HEK293 (cell line): ENCODE results near the gene ST7.

Source experiments
- CTCF ChIA-PET: fragments of 350-600 bp; formaldehyde crosslinking; extraction: SDS; loops from one replicate; lab custom pipeline; 2021; ENCODE audit warnings: antibody characterized with exemption; lab: Yijun Ruan, JAX
- POLR2A ChIA-PET: fragments of 300-600 bp; formaldehyde crosslinking; extraction: SDS; loops from one replicate; lab custom pipeline; 2020; ENCODE audit warnings: antibody characterized with exemption, inconsistent platforms; lab: Yijun Ruan, JAX
- H3K27ac ChIP-seq: fragments of 200-500 bp; sonication (Bioruptor generic); 2 replicates; pipeline ENCODE4 v1.5.1; 2014; ENCODE audit warnings: low read depth, low read length, control low read depth, inconsistent platforms; ENCODE audit errors: extremely low read depth
- H3K36me3 ChIP-seq, 2 experiments: fragments of 200-500 bp in 1 of 2; sonication (Bioruptor generic) in 1 of 2; 1 replicate in 1 of 2; 2 replicates in 1 of 2; pipeline ENCODE4 v1.5.1; 2014 to 2017; ENCODE audit warnings: inconsistent platforms in 2 of 2, low read length in 2 of 2; ENCODE audit not compliant: control insufficient read depth in 2 of 2, insufficient read depth in 1 of 2
- H3K4me1 ChIP-seq: fragments of 200-500 bp; sonication (Bioruptor generic); 2 replicates; pipeline ENCODE4 v1.5.1; 2014; ENCODE audit warnings: mild to moderate bottlenecking, low read length, inconsistent platforms; ENCODE audit not compliant: control insufficient read depth, insufficient read depth
- H3K4me3 ChIP-seq: 2 replicates; pipeline ENCODE4 v1.5.1; 2011; ENCODE audit warnings: low read depth, mild to moderate bottlenecking, control low read depth, low read length, moderate library complexity
- H3K9me3 ChIP-seq: fragments of 200-500 bp; sonication (Bioruptor generic); 2 replicates; pipeline ENCODE4 v1.5.1; 2014; ENCODE audit warnings: low read depth, low read length, inconsistent platforms; ENCODE audit not compliant: control insufficient read depth, insufficient read depth
- GLI2 ChIP-seq: fragments of 450-650 bp; formaldehyde crosslinking; IDR thresholded peaks from 2 replicates; pipeline ENCODE4; 2017; ENCODE audit warnings: missing biosample characterization, missing genetic modification characterization, low read depth, borderline replicate concordance
- HIC1 ChIP-seq: fragments of 450-650 bp; formaldehyde crosslinking; IDR thresholded peaks from 2 replicates; pipeline ENCODE4 v1.5.1; 2016; ENCODE audit warnings: missing biosample characterization, missing genetic modification characterization
- HOXA7 ChIP-seq: sonication (generic); formaldehyde crosslinking; IDR thresholded peaks from 2 replicates; pipeline ENCODE4 v1.8.1; 2022; ENCODE audit warnings: missing genetic modification reagents, borderline replicate concordance
- SP7 ChIP-seq: fragments of 450-650 bp; formaldehyde crosslinking; IDR thresholded peaks from 2 replicates; pipeline ENCODE4 v1.5.1; 2016; ENCODE audit warnings: missing biosample characterization, missing genetic modification characterization
- ZBTB17 ChIP-seq: fragments of 450-650 bp; formaldehyde crosslinking; IDR thresholded peaks from 2 replicates; pipeline ENCODE4 v1.5.1; 2016; ENCODE audit warnings: missing biosample characterization, missing genetic modification characterization
- ZBTB21 ChIP-seq: fragments of 450-650 bp; formaldehyde crosslinking; IDR thresholded peaks from 2 replicates; pipeline ENCODE4 v1.5.1; 2017; ENCODE audit warnings: missing biosample characterization, missing genetic modification characterization
- ZBTB48 ChIP-seq: fragments of 450-650 bp; formaldehyde crosslinking; IDR thresholded peaks from 2 replicates; pipeline ENCODE4 v1.5.1; 2016; ENCODE audit warnings: missing biosample characterization, missing genetic modification characterization
- ZNF138 ChIP-seq: fragments of 450-650 bp; formaldehyde crosslinking; IDR thresholded peaks from 2 replicates; pipeline ENCODE4 v1.5.1; 2016; ENCODE audit warnings: missing biosample characterization, missing genetic modification characterization, borderline replicate concordance
- ZNF146 ChIP-seq: fragments of 450-650 bp; formaldehyde crosslinking; IDR thresholded peaks from 2 replicates; pipeline ENCODE4 v1.5.1; 2016; ENCODE audit warnings: missing biosample characterization, missing genetic modification characterization
- ZNF2 ChIP-seq: fragments of 450-650 bp; formaldehyde crosslinking; IDR thresholded peaks from 2 replicates; pipeline ENCODE4 v1.5.1; 2016; ENCODE audit warnings: missing biosample characterization, missing genetic modification characterization
- ZNF23 ChIP-seq: fragments of 450-650 bp; formaldehyde crosslinking; IDR thresholded peaks from 2 replicates; pipeline ENCODE4 v1.5.1; 2016; ENCODE audit warnings: missing biosample characterization, missing genetic modification characterization, borderline replicate concordance
- ZNF292 ChIP-seq: fragments of 450-650 bp; formaldehyde crosslinking; IDR thresholded peaks from 2 replicates; pipeline ENCODE4 v1.5.1; 2016; ENCODE audit warnings: low read depth, missing biosample characterization, missing genetic modification characterization, borderline replicate concordance
- ZNF501 ChIP-seq: fragments of 450-650 bp; formaldehyde crosslinking; IDR thresholded peaks from 2 replicates; pipeline ENCODE4 v1.5.1; 2016; ENCODE audit warnings: missing biosample characterization, missing genetic modification characterization
- ZNF529 ChIP-seq: fragments of 450-650 bp; formaldehyde crosslinking; IDR thresholded peaks from 2 replicates; pipeline ENCODE4 v1.5.1; 2017; ENCODE audit warnings: missing genetic modification characterization, missing biosample characterization; ENCODE audit not compliant: insufficient replicate concordance
- ZNF558 ChIP-seq: fragments of 450-650 bp; formaldehyde crosslinking; IDR thresholded peaks from 2 replicates; pipeline ENCODE4 v1.5.1; 2016; ENCODE audit warnings: missing biosample characterization, missing genetic modification characterization
- ZNF585B ChIP-seq: fragments of 450-650 bp; formaldehyde crosslinking; IDR thresholded peaks from 2 replicates; pipeline ENCODE4 v1.5.1; 2016; ENCODE audit warnings: missing biosample characterization, missing genetic modification characterization
- ZNF707 ChIP-seq: fragments of 450-650 bp; formaldehyde crosslinking; IDR thresholded peaks from 2 replicates; pipeline ENCODE4 v1.5.1; 2016; ENCODE audit warnings: missing biosample characterization, missing genetic modification characterization
- ZNF843 ChIP-seq: fragments of 450-650 bp; formaldehyde crosslinking; IDR thresholded peaks from 2 replicates; pipeline ENCODE4 v1.5.1; 2016; ENCODE audit warnings: missing biosample characterization, missing genetic modification characterization
- ZSCAN4 ChIP-seq: fragments of 450-650 bp; formaldehyde crosslinking; IDR thresholded peaks from 2 replicates; pipeline ENCODE4 v1.5.1; 2017; ENCODE audit warnings: missing biosample characterization, missing genetic modification characterization
- TF ChIP-seq, protein P1 (sequence below): fragments of 450-650 bp; formaldehyde crosslinking; IDR thresholded peaks from 2 replicates; pipeline ENCODE4 v1.5.1; 2016; ENCODE audit warnings: missing biosample characterization, missing genetic modification characterization
- TF ChIP-seq, protein P2 (sequence below): fragments of 450-650 bp; formaldehyde crosslinking; IDR thresholded peaks from 2 replicates; pipeline ENCODE4 v1.5.1; 2017; ENCODE audit warnings: missing biosample characterization, missing genetic modification characterization

ST7 gene

DNA sequence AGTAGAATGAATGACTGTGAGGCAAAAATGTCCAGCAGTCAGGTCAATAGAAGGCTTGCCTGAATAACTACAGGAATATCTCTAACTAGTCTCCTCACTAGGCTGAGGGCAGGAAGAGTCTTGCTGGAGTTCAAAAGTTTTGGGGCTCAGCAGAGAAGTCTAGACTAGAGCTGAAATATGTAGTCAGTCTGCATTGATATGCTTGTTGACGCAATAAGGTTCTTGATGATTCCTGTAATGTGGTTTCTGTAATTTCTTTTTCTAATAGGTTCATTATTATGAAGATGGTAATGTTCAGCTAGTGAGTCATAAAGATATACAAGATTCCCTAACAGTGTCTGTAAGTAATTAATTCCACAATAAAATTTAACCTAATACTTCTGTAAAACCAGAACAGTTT is 41.5 kb upstream of the ST7 start:
- ChIA-PET POLR2A (no interaction called here), CTCF (interaction anchor here (0.8 kb wide), 1 partner anchor 17 kb away, joined by 3 read pairs; no protein-coding TSS in a partner anchor)
- Histone ChIP-seq H3K4me3 (no peak overlapping the region), H3K9me3 (no peaks in the 10 kb centered on the region), H3K4me1 (no peaks in the 10 kb centered on the region), H3K27ac (no peak overlapping the region), H3K36me3 (peaks cover 47 to 60% of the 10 kb centered on the region in 2 experiments)
- TF ChIP-seq HIC1 (tag by site-specific recombination): no peak
- TF ChIP-seq ZBTB21 (tag by site-specific recombination): no peak
- TF ChIP-seq, protein P1, sequence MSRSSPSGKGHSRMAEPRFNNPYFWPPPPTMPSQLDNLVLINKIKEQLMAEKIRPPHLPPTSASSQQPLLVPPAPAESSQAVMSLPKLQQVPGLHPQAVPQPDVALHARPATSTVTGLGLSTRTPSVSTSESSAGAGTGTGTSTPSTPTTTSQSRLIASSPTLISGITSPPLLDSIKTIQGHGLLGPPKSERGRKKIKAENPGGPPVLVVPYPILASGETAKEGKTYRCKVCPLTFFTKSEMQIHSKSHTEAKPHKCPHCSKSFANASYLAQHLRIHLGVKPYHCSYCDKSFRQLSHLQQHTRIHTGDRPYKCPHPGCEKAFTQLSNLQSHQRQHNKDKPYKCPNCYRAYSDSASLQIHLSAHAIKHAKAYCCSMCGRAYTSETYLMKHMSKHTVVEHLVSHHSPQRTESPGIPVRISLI (tag by site-specific recombination): no peak
- no peak for TF ChIP-seq ZNF843 (tag by site-specific recombination)
- no peak for TF ChIP-seq ZSCAN4
- TF ChIP-seq, protein P2, sequence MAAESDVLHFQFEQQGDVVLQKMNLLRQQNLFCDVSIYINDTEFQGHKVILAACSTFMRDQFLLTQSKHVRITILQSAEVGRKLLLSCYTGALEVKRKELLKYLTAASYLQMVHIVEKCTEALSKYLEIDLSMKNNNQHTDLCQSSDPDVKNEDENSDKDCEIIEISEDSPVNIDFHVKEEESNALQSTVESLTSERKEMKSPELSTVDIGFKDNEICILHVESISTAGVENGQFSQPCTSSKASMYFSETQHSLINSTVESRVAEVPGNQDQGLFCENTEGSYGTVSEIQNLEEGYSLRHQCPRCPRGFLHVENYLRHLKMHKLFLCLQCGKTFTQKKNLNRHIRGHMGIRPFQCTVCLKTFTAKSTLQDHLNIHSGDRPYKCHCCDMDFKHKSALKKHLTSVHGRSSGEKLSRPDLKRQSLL (tag by site-specific recombination): no peak
- TF ChIP-seq ZNF707 (tag by site-specific recombination): no peak
- TF ChIP-seq ZBTB48 (tag by site-specific recombination): no peak

DNA sequence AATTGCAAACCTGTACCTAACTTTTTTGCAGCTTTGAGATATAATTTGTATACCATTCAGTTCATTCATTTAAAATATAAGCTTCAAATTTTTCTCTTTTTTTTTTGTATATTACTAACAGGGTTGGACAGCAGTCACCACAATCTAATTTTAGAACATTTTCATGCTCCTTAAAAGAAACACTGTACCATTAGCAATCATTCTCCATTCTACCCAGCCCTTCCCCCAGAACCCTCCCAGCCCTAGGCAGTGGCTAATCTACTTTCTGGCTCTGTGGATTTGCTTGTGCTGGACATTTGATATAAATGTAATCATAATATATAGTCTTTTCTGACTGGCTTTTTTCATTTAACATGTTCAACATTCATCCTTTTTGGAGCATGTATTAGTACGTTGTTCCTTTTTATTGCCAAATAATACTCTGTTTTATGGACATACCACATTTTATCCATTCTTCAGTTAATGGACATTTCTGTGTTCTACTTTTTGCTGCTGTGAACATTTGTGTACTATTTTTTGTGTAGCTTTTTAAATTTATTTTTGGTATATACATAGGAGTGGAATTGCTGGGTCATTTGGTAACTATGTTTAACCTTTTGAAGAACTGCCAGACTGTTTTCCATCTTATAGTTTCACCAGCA is 40.9 kb upstream of the ST7 start:
- POLR2A ChIA-PET: no interaction called here

GRCh38 chr7:116918704-116919103 is 34.6 kb upstream of the ST7 start:
- H3K9me3 ChIP-seq: no peaks in the 10 kb centered on the region
- CTCF ChIA-PET: interaction anchor here (0.6 to 1.1 kb wide), 4 partner anchors 9 to 167 kb away, joined by 3 read pairs; no protein-coding TSS in a partner anchor

More for the DNA sequence above, 40.9 kb upstream of the ST7 start:
- Histone ChIP-seq H3K36me3 (peaks cover 49 to 60% of the 10 kb centered on the region in 2 experiments), H3K4me3 (no peak overlapping the region), H3K27ac (no peak overlapping the region), H3K9me3 (no peaks in the 10 kb centered on the region), H3K4me1 (no peaks in the 10 kb centered on the region)
- no peak for TF ChIP-seq ZBTB17
- no peak for TF ChIP-seq HOXA7
- no peak for TF ChIP-seq ZNF558 (tag by site-specific recombination)
- TF ChIP-seq ZNF529 (tag by site-specific recombination): no peak
- peak; percentile 61 for TF ChIP-seq ZNF146 (tag by site-specific recombination)
- CTCF ChIA-PET: interaction anchor here (0.8 kb wide), 1 partner anchor 16 kb away, joined by 3 read pairs; no protein-coding TSS in a partner anchor

More at GRCh38 chr7:116918704-116919103, 34.6 kb upstream of the ST7 start:
- Histone ChIP-seq H3K4me3 (no peak overlapping the region), H3K27ac (no peak overlapping the region), H3K4me1 (no peaks in the 10 kb centered on the region)
- TF ChIP-seq ZNF292 (tag by site-specific recombination) (no peak), GLI2 (no peak), ZNF2 (tag by site-specific recombination) (no peak), ZNF138 (tag by site-specific recombination) (no peak), ZNF585B (tag by site-specific recombination) (no peak), SP7 (no peak), ZNF23 (no peak), ZNF501 (no peak)
- TF ChIP-seq, protein P1 (tag by site-specific recombination): no peak
- TF ChIP-seq, all 188 proteins: peak for 0
- H3K36me3 ChIP-seq: peaks cover 25 to 33% of the 10 kb centered on the region in 2 experiments
- POLR2A ChIA-PET: no interaction called here
